Activated CD8-positive, alpha-beta T cell treated with anti-CD3 and anti-CD28 coated beads, Interleukin-2, amount 10 ng/mL, durations not matched to agents 7 days and 5 days (primary cell): ENCODE data around the gene ACER3. TPM values are rescaled to one million over a fixed set of nuclear protein-coding genes. Genes with fewer than 3 reads are reported as not detected.
"Not testable (repeated sequence)": the region's sequence is repeated elsewhere in the genome, so short reads cannot be mapped to it uniquely, and the experiment has no call there.

Source experiments
- ATAC-seq: fragments of 150-1000 bp; cut with Tn5 transposase; one replicate; pipeline ENCODE4 v1.10.0; 2021; ENCODE audit warnings: moderate library complexity
- CTCF ChIA-PET: fragments of 350-600 bp; sonication (Branson Sonifier 250); formaldehyde crosslinking; loops from one replicate; lab custom pipeline; 2021; ENCODE audit warnings: antibody characterized with exemption; lab: Charles Lee
- POLR2A ChIA-PET: fragments of 350-600 bp; sonication (Branson Sonifier 250); formaldehyde crosslinking; loops from one replicate; lab custom pipeline; 2021; ENCODE audit warnings: antibody characterized with exemption; lab: Charles Lee
- DNase-seq: peaks from one replicate; pipeline ENCODE4 v3.0.0-alpha.2; 2020
- H3K27ac Mint-ChIP-seq: one replicate; pipeline ENCODE4 v1.8.0; 2021; ENCODE audit warnings: mild to moderate bottlenecking, mixed read lengths
- H3K27me3 Mint-ChIP-seq: one replicate; pipeline ENCODE4 v1.8.0; 2021; ENCODE audit warnings: low read depth, mixed read lengths
- H3K36me3 Mint-ChIP-seq: one replicate; pipeline ENCODE4 v1.8.0; 2021; ENCODE audit warnings: low read depth, mixed read lengths
- H3K4me1 Mint-ChIP-seq: one replicate; pipeline ENCODE4 v1.8.0; 2021; ENCODE audit warnings: low read depth, mixed read lengths
- H3K4me3 Mint-ChIP-seq: one replicate; pipeline ENCODE4 v1.8.0; 2021; ENCODE audit warnings: mild to moderate bottlenecking, mixed read lengths
- H3K9me3 Mint-ChIP-seq: one replicate; pipeline ENCODE4 v1.8.0; 2022; ENCODE audit warnings: mixed read lengths; ENCODE audit not compliant: insufficient read depth
- total RNA-seq, 2 experiments: library from RNA; stranded (reverse); gene quantifications; one replicate each; pipeline ENCODE4 v1.2.3, GENCODE V29; 2021

The ACER3 gene
- total RNA-seq, 2 experiments from 2014 or later: 9.4 to 13.8 TPM

DNA sequence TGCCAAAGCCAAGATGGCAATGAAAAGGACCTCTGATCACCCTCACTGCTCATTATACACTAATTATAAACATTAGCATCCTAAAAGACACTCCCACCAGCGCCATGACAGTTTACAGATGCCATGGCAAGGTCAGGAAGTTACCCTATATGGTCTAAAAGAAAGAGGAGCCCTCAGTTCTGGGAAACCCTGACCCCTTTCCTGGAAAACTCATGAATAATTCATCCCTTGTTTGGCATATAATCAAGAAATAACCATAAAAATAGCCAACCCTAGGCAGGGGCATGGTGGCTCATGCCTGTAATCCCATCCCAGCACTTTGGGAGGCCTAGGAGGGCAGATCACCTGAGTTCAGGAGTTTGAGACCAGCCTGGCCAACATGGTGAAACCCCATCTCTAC lies 193.4 kb downstream of the ACER3 start:
- CTCF ChIA-PET: interaction anchor here (4.0 kb wide), 1 partner anchor 38 kb away, joined by 20 read pairs; no protein-coding TSS in a partner anchor
- Mint-ChIP-seq H3K27me3 (peaks cover 7% of the 10 kb centered on the region), H3K4me3 (no peak overlapping the region), H3K36me3 (no peaks in the 10 kb centered on the region), H3K27ac (no peak overlapping the region), H3K9me3 (peaks cover 8% of the 10 kb centered on the region), H3K4me1 (no peaks in the 10 kb centered on the region)
- POLR2A ChIA-PET: no interaction called here
- no peak for ATAC-seq
- DNase-seq: no peak

DNA sequence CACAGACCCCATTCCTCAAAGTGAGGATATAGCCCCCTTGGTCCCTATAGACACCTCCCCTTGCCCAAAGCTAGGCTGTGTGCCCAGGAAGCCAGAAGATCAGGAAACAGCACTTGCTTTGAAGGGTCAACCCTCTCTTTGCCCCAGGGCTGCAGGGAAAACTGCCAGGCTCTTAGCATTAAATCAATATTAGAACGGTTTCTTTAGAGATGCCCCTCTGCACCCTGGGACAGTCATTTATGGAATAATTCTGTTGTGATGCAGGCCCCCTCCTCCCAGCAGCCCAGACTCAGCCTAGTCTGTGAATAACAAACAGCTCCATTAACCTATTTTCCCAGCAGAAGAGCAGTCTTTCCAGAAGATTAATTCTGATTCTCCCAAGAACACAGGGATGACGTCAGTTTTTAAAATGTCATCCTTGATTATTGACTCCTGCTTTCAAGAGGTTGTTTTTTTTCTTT lies 194.4 kb downstream of the ACER3 start:
- peaks cover 12% of the 10 kb centered on the region for H3K27me3 Mint-ChIP-seq
- no peaks in the 10 kb centered on the region for H3K36me3 Mint-ChIP-seq
- POLR2A ChIA-PET: interaction anchor here (0.7 kb wide), 1 partner anchor 27 kb away, joined by 3 read pairs; no protein-coding TSS in a partner anchor
- H3K9me3 Mint-ChIP-seq: peaks cover 8% of the 10 kb centered on the region
- CTCF ChIA-PET: interaction anchor here (1.0 kb wide), 1 partner anchor 36 kb away, joined by 3 read pairs; no protein-coding TSS in a partner anchor
- no peak overlapping the region for H3K27ac Mint-ChIP-seq
- no peaks in the 10 kb centered on the region for H3K4me1 Mint-ChIP-seq
- DNase-seq: no peak
- no peak for ATAC-seq
- H3K4me3 Mint-ChIP-seq: no peak overlapping the region

DNA sequence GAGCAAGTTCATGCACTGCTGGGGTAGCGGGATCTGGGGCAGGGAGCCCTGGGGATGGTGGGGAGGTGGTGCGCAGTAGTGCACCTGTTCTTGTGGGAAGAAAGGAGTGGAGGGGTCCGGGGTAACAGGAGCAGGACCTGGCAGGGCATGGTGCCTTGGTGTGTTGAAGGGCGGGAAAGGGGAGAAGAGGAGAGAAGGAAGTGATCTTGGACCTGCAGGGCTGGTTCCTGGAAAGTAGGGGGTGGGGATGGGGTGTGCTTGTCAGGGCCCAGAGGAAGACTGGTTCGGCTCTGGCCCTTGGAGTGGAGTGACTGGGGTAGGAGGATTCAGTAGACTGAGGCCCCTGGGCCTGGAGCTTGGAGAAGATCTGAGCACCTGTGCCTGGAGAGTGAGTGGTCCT lies 195.2 kb downstream of the ACER3 start:
- ATAC-seq (no peak), DNase-seq (no peak)
- Mint-ChIP-seq H3K27ac (no peak overlapping the region), H3K27me3 (peaks cover 12% of the 10 kb centered on the region), H3K4me1 (no peaks in the 10 kb centered on the region), H3K4me3 (no peak overlapping the region), H3K9me3 (peaks cover 8% of the 10 kb centered on the region), H3K36me3 (no peaks in the 10 kb centered on the region)
- ChIA-PET POLR2A (no interaction called here), CTCF (no interaction called here)

DNA sequence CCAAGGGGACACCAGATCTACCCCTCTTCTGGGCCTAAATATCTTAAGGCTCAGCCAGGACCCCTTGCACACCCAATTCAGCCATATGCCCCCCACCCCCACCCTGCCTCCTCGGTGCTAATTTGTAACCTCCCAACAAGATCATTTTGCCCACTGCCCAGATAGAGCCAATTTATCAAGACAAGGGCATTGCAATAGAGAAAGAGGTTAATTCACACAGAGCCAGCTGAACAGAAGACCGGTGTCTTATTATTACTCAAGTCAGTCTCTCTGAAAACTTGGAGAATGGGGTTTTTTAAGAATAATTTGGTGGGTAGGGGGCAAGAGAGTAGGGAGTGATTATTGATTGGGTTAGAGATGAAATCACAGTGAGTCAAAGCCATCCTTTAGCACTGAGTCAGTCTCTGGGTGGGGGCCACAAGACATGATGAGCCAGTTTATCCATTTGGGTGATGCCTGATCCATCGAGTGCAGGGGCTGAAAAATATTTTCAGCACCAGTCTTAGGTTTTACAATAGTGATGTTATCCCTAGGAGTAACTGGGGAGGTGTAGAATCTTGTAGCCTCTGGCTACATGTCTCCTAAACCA lies 196.2 kb downstream of the ACER3 start:
- H3K36me3 Mint-ChIP-seq: no peaks in the 10 kb centered on the region
- ChIA-PET POLR2A (no interaction called here), CTCF (interaction anchor here (4.2 kb wide), 1 partner anchor 34 kb away, joined by 11 read pairs; no protein-coding TSS in a partner anchor)
- peaks cover 9% of the 10 kb centered on the region for H3K9me3 Mint-ChIP-seq
- no peak overlapping the region for H3K4me3 Mint-ChIP-seq
- DNase-seq (no peak), ATAC-seq (no peak)
- H3K27ac Mint-ChIP-seq: no peak overlapping the region
- H3K4me1 Mint-ChIP-seq: no peaks in the 10 kb centered on the region
- H3K27me3 Mint-ChIP-seq: peaks cover 11% of the 10 kb centered on the region

DNA sequence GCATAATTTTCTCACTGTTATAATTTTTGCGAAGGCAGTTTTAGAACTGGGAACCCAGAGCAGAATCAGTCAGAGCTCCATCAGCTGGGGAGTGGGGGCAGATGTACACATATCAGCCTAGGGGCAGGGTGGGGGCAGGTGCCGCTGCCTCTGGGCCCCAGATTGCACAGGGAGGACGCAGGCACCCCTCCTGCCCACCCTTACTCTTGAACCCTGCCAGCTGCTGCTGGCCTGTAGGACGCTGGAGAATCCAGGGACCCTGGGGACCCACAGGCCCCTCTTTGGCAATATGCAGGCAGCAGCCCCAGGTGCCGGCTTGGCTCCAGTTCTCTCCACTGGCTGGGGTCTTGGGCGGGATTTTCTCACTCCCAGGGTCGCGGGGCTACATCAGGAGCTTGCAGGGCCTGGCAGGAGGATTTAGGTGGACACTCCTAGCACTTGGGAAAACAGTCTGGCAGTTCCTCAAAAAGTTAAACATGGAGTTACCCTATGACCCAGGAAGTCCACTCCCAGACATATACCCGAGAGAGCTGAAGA lies 197.3 kb downstream of the ACER3 start:
- H3K9me3 Mint-ChIP-seq: peaks cover 11% of the 10 kb centered on the region
- no peaks in the 10 kb centered on the region for H3K36me3 Mint-ChIP-seq
- POLR2A ChIA-PET: interaction anchor here (0.5 to 0.8 kb wide), 2 partner anchors 24 to 283 kb away, joined by 3 read pairs; no protein-coding TSS in a partner anchor
- no peaks in the 10 kb centered on the region for H3K4me1 Mint-ChIP-seq
- no peak for ATAC-seq
- CTCF ChIA-PET: interaction anchor here (1.0 to 4.2 kb wide), 3 partner anchors 10 to 33 kb away, joined by 3 to 11 read pairs (median 7); no protein-coding TSS in a partner anchor
- peaks cover 11% of the 10 kb centered on the region for H3K27me3 Mint-ChIP-seq
- H3K4me3 Mint-ChIP-seq: no peak overlapping the region
- no peak overlapping the region for H3K27ac Mint-ChIP-seq
- DNase-seq: no peak

DNA sequence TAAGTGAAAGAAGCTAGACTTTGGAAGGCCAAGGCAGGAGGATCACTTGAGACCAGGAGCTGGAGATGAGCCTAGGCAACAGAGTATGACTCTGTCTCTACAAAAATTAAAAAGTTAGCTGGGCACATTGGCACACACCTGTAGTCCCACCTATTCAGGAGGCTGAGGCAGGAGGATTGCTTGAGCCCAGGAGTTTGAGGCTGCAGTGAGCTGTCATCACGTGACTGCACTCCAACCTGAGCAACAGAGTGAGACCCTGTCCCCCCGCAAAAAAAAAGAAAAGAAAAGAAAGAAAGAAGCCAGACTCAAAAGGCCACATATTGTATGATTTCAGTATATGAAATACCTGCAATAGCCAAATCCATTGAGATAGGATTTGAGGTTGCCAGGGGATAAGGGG lies 198.2 kb downstream of the ACER3 start:
- H3K9me3 Mint-ChIP-seq: peaks cover 11% of the 10 kb centered on the region
- no peak overlapping the region for H3K27ac Mint-ChIP-seq
- ATAC-seq (no peak), DNase-seq (no peak)
- ChIA-PET CTCF (interaction anchor here (2.2 to 4.2 kb wide), 2 partner anchors 11 to 32 kb away, joined by 7 to 11 read pairs; no protein-coding TSS in a partner anchor), POLR2A (interaction anchor here (0.8 kb wide), 1 partner anchor 23 kb away, joined by 3 read pairs; no protein-coding TSS in a partner anchor)
- no peak overlapping the region for H3K4me3 Mint-ChIP-seq
- no peaks in the 10 kb centered on the region for H3K4me1 Mint-ChIP-seq
- H3K36me3 Mint-ChIP-seq: no peaks in the 10 kb centered on the region
- H3K27me3 Mint-ChIP-seq: peaks cover 11% of the 10 kb centered on the region

DNA sequence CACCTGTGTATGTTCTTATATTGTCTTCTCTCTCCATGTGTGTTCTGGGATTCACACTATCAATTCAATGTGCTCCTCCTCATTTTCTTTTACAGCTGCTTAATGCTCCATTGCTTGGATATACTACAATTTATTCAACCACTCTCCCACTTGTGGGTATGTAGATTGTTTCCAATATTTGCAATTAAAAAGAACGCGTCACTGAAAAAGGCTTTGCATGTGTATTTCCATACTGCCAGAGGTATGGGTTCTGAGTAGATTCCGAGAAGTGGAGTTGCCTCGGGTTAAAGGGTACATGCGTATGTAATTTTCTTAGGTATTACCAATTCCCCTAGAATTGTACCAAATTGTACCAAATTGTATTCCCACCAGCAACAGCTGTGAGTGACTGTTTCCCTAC lies 199.1 kb downstream of the ACER3 start:
- ATAC-seq: no peak
- H3K4me3 Mint-ChIP-seq: no peak overlapping the region
- CTCF ChIA-PET: interaction anchor here (2.2 to 4.2 kb wide), 2 partner anchors 12 to 32 kb away, joined by 7 to 11 read pairs; no protein-coding TSS in a partner anchor
- peaks cover 11% of the 10 kb centered on the region for H3K9me3 Mint-ChIP-seq
- H3K36me3 Mint-ChIP-seq: no peaks in the 10 kb centered on the region
- H3K4me1 Mint-ChIP-seq: no peaks in the 10 kb centered on the region
- no peak overlapping the region for H3K27ac Mint-ChIP-seq
- no peak for DNase-seq
- peaks cover 16% of the 10 kb centered on the region for H3K27me3 Mint-ChIP-seq
- POLR2A ChIA-PET: no interaction called here

DNA sequence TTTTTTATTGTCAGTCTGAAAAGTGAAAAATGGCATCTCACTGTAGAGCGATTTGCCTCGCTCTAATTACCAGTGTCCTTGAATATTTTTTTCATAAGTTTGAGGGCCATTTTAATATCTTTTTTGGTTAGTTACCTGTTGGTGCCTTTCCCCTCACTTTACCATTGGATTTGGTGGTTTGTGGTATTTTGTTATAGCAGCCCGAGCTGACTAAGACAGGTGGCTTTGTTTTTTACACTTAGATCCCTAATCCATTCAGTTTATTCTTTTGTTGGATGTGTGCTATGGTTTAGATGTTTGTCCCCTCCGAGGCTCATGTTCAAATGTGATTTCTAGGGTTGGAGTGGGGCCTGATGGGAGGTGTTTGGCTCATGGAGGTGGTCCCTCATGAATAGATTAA lies 199.5 kb downstream of the ACER3 start:
- H3K4me3 Mint-ChIP-seq: no peak overlapping the region

DNA sequence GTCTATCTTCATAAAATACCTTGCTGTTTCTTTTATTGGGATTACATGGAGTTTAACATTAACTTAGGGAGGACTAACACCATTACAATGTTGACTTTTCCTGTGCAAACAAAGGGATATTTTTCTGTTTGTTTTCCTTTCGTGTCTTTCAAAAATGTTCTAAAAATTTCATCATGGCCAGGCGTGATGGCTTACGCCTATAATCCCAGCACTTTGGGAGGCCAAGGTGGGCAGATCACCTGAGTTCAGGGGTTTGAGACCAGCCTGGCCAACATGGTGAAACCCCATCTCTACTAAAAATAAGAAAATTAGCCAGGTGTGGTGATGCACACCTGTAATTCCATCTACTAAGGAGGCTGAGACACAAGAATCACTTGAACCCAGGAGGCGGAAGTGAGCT lies 200.5 kb downstream of the ACER3 start:
- H3K9me3 Mint-ChIP-seq: peaks cover 11% of the 10 kb centered on the region
- H3K4me3 Mint-ChIP-seq, H3K27ac Mint-ChIP-seq, ATAC-seq, DNase-seq, POLR2A ChIA-PET, H3K36me3 Mint-ChIP-seq, H3K4me1 Mint-ChIP-seq: not testable (repeated sequence)
- peaks cover 24% of the 10 kb centered on the region for H3K27me3 Mint-ChIP-seq
- CTCF ChIA-PET: interaction anchor here (1.0 kb wide), 1 partner anchor 30 kb away, joined by 3 read pairs; no protein-coding TSS in a partner anchor

More for the DNA sequence above, 199.5 kb downstream of the ACER3 start:
- POLR2A ChIA-PET: no interaction called here
- Mint-ChIP-seq H3K9me3 (peaks cover 11% of the 10 kb centered on the region), H3K4me1 (no peaks in the 10 kb centered on the region), H3K27me3 (peaks cover 20% of the 10 kb centered on the region), H3K36me3 (no peaks in the 10 kb centered on the region), H3K27ac (no peak overlapping the region)
- CTCF ChIA-PET: interaction anchor here (4.2 kb wide), 1 partner anchor 31 kb away, joined by 11 read pairs; no protein-coding TSS in a partner anchor
- DNase-seq (no peak), ATAC-seq (no peak)

DNA sequence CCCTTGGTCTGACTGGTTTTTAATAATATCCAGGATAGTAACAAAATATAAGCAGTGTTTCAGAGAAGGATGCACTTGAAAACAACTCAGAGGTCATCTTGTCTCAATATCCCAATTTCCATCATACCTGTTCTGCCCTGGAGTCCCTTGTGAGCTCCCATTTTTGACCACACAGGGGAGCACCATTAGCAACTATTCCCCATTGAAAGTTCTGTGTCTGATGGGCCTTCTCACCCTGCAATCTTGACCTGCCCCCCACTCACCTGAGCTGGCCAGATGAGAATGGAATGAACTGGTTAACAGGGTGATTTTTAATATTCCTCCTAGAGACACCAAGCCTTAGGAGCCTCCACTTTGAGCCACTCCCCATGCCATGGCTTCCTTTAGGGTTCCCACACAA lies 202.2 kb downstream of the ACER3 start:
- Mint-ChIP-seq H3K36me3 (no peaks in the 10 kb centered on the region), H3K9me3 (peaks cover 3% of the 10 kb centered on the region), H3K4me1 (peaks cover 4% of the 10 kb centered on the region), H3K27ac (no peak overlapping the region), H3K27me3 (peaks cover 27% of the 10 kb centered on the region), H3K4me3 (no peak overlapping the region)
- DNase-seq: no peak
- POLR2A ChIA-PET: no interaction called here
- CTCF ChIA-PET: interaction anchor here (1.2 to 2.7 kb wide), 2 partner anchors 15 to 28 kb away, joined by 5 to 25 read pairs; no protein-coding TSS in a partner anchor
- ATAC-seq: no peak

DNA sequence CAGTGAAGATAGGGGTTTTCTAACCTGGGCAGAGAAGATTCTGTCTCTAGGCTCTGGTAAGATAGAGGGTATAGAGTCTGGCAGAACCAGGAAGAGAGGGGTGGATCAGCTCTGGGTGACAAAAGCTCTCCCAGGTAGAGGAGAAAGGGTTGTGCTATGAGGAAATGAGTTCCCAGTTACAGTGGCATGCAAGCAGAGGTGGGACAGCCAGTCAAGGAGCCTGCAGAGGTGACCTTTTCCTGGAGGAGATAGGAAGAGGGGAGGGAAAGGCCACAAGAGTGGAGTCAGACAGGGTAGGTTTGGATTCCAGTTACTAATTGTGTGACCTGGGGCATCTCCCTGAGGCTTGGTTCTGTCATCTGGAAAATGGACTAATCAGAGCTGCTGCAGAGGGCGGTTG lies 202.7 kb downstream of the ACER3 start:
- ATAC-seq: no peak
- Mint-ChIP-seq H3K27ac (no peak overlapping the region), H3K36me3 (no peaks in the 10 kb centered on the region), H3K4me3 (no peak overlapping the region), H3K27me3 (peaks cover 31% of the 10 kb centered on the region), H3K4me1 (peaks cover 4% of the 10 kb centered on the region), H3K9me3 (peaks cover 3% of the 10 kb centered on the region)
- DNase-seq: no peak
- CTCF ChIA-PET: interaction anchor here (1.2 to 2.7 kb wide), 2 partner anchors 15 to 27 kb away, joined by 5 to 25 read pairs; no protein-coding TSS in a partner anchor
- POLR2A ChIA-PET: no interaction called here

DNA sequence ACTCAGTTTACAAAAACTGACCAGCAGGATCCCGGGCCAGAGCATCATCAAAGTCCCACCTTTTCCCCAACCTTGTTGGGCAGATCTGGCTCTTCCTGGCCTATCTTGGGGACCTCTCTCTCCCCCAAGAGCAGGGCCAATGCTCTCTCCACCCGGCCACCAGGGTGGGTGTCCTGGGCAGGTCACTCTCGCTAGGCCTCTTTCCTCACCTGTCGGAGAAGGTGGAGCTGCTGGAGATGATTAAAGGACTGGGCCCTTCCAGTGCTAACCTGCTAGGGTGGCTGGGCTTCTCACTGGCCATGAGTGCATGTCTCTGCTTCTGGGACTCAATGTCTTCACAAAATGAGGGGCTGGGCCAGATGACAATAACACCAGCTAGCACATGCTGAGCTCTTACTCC lies 203.1 kb downstream of the ACER3 start:
- peaks cover 3% of the 10 kb centered on the region for H3K9me3 Mint-ChIP-seq
- POLR2A ChIA-PET: no interaction called here
- peaks cover 30% of the 10 kb centered on the region for H3K27me3 Mint-ChIP-seq
- CTCF ChIA-PET: interaction anchor here (1.0 to 2.7 kb wide), 2 partner anchors 16 to 27 kb away, joined by 3 to 25 read pairs; no protein-coding TSS in a partner anchor
- H3K36me3 Mint-ChIP-seq: no peaks in the 10 kb centered on the region
- no peak overlapping the region for H3K4me3 Mint-ChIP-seq
- DNase-seq: no peak
- H3K4me1 Mint-ChIP-seq: peaks cover 4% of the 10 kb centered on the region
- ATAC-seq: no peak
- no peak overlapping the region for H3K27ac Mint-ChIP-seq
